Right forelimb (tissue), 1 donor: ENCODE measurements around the gene BMP2K.

Experiments
- DNase-seq: peaks from one replicate; pipeline ENCODE4 v3.0.0-alpha.2; 2018

The BMP2K gene

DNA sequence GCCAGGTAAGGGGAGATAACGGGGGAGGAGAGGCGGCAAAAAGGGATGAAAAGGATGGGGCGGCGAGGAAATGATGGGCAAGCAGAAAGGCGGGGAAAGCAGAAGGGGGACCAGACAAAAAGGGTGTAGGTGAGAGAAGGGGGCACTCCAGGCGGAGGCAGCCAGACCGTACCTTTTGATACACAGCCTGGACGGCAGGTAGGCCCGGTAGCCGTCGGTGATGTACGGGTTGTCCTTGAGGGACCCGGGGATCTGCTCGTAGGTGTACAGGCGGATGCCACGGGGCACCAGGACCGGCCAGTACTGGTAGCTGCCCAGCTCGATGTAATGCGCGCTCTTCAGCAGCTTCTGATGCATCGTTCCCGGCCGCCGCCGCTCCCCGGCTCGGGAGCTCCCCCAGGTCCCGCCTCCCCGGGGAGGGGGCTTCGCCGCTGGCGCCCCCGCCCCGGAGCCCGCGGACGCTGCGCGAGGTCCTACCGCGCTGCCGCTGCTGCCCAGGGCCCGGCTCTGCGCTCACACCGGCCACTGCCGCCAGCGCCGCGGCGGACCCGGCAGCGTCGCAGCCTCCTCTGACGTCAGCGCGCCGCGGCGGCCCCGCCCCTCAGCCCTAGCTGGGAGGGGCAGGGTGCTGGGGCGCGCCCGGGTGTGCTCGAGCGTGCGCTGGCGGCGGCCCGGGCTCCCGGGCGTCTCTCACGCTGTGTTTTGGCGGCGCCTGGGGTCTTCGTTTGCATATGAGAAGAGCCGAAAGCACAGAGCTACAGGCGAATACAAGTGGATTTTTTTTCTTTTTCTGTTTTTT, 162.9 kb downstream of the BMP2K start, which contains the start of gene PAQR3:
Gene PAQR3, minus strand, starts transcription at position 571 of the 799 bp plus-strand sequence. Its CDS starts 214 bp downstream, at position 357.
- peak; percentile 92 for DNase-seq

- DNase-seq: peak; percentile 46
These were observed 163.5 kb downstream of the BMP2K start for GRCh38 chr4:78939667-78940008.

DNA sequence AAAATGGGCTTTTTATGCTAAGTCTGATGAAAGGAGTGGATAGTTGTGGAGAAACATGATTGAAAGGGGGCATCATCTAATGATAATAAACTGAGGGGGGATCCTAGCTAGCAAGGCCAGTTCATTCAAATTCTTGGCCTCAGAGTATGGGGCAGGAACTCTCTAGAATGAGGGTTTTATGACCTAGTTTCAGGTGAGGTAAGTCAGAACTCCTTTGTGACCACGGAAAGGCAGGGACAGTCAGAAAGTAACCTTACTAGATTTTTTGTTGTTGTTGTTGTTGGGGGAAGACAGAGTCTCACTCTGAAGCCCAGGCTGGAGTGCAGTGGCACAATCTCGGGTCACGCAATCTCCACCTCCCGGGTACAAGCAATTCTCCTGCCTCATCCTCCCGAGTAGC, 164.6 kb downstream of the BMP2K start:
- DNase-seq: no peak

- no peak for DNase-seq
These were observed 168.2 kb downstream of the BMP2K start for GRCh38 chr4:78944381-78944780.

DNA sequence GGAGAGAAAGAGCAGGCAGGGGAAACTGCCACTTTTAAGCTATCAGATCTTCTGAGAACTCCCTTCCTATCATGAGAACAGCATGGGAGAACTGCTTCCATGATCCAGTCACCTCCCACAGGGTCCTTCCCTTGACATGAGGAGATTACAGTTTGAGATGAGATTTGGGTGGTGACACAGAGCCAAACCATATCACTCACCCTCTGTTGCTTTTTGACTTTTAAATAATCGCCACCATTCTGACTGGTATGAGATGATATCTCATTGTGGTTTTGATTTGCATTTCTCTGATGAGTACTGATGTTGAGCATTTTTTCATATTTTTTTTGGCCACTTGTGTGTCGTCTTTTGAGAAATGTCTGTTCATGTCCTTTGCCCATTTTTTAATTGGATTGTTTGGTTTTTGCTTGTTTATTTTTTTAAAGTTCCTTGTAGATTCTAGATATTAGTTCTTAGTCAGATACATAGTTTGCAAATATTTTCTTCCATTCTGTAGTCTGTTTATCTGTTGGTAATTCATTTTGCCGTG, 169.6 kb downstream of the BMP2K start:
- DNase-seq: no peak

DNA sequence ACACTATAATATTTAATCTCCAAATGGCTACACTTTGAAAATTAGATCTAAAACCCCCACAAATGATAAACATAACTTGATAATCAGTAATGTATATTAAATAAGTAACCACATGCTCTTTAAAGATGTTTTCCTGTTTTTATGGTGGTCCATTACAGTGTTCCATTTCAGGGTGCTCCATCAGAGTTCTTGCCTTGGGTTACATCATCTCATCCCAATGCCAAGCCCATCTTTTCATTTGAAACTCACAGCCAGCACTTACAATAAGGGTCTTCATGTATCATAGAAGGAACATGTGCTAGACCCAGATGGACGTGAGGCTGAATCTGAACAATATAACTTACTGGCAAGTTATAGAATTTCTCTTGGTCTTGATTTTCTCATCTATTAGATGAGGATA, 173.6 kb downstream of the BMP2K start:
- DNase-seq: no peak

GRCh38 chr4:78951862-78952472, 175.8 kb downstream of the BMP2K start:
- no peak for DNase-seq

- no peak for DNase-seq
These were observed 177.1 kb downstream of the BMP2K start for GRCh38 chr4:78953231-78953630.

GRCh38 chr4:78953769-78954666, 177.9 kb downstream of the BMP2K start:
- no peak for DNase-seq

GRCh38 chr4:78956975-78957374, 180.8 kb downstream of the BMP2K start:
- no peak for DNase-seq

- no peak for DNase-seq
These were observed 184.8 kb downstream of the BMP2K start for GRCh38 chr4:78960926-78961325.
